Superior temporal gyrus (tissue), 1 donor: Measurements from ENCODE around the gene KRTAP10-12.

ENCODE experiments used
- DNase-seq: peaks from one replicate; pipeline ENCODE4 v3.0.0-alpha.2; 2016; ENCODE audit errors: extremely low spot score

Gene KRTAP10-12

GRCh38 chr21:44734026-44734745 is 37.2 kb downstream of the KRTAP10-12 start:
- no peak for DNase-seq

GRCh38 chr21:44734841-44735240 is 37.9 kb downstream of the KRTAP10-12 start:
- DNase-seq: no peak

GRCh38 chr21:44735821-44736220 is 38.8 kb downstream of the KRTAP10-12 start:
- DNase-seq: no peak

- DNase-seq: no peak
Measured at GRCh38 chr21:44736291-44737004, 39.5 kb downstream of the KRTAP10-12 start.

- DNase-seq: no peak
Measured at GRCh38 chr21:44737706-44738354, 40.9 kb downstream of the KRTAP10-12 start.

- DNase-seq: no peak
Measured at GRCh38 chr21:44738621-44739020, 41.6 kb downstream of the KRTAP10-12 start.

GRCh38 chr21:44739316-44739715 is 42.3 kb downstream of the KRTAP10-12 start:
- no peak for DNase-seq

GRCh38 chr21:44740742-44741141 is 43.8 kb downstream of the KRTAP10-12 start:
- DNase-seq: no peak

- no peak for DNase-seq
Measured at GRCh38 chr21:44741921-44742320, 44.9 kb downstream of the KRTAP10-12 start.

GRCh38 chr21:44742418-44743153 is 45.6 kb downstream of the KRTAP10-12 start:
- DNase-seq: no peak
